DMS 273 (cell line): Measurements from ENCODE around the gene AIFM2.

Experiments
- DNase-seq: peaks from one replicate; lab custom pipeline; 2025; ENCODE audit not compliant: unreplicated experiment; lab: John Stamatoyannopoulos, UW

Gene AIFM2

GRCh38 chr10:70063418-70064098 lies 69.1 kb downstream of the AIFM2 start:
- no peak for DNase-seq
